HCT116 (cell line): Measurements from ENCODE around the gene SPTBN1.

Source experiments
- SP1 ChIP-seq: IDR thresholded peaks from 2 replicates; pipeline ENCODE4 v1.6.1; 2012; ENCODE audit warnings: low read depth
- YY1 ChIP-seq: IDR thresholded peaks from 2 replicates; pipeline ENCODE4 v1.6.1; 2011; ENCODE audit warnings: low read length, low read depth, moderate library complexity, mild to moderate bottlenecking; ENCODE audit not compliant: insufficient replicate concordance; ENCODE audit errors: extremely low read depth
- TF ChIP-seq, protein P1 (sequence below): IDR thresholded peaks from 2 replicates; pipeline ENCODE4 v1.6.1; 2012

DNA sequence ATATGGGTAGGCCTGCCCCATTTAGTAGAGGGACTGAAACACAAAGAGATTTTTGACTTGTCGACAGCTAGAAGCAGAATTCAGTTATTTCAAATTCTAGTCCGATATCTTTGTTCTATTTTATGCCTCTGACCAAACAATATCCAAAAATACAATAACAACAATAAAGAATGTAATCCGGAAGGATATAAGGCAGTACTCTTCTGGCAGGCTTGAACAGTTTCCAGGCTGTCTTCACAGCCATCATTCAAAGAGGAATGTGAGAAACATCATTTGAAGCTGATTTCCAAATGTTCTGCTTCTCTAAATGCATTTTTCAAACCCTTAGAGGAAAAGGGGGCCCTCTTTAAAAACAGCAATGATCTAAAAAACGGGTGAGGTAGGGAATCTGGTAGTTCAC, 36.7 kb upstream of the SPTBN1 start:
- TF ChIP-seq YY1 (no peak), SP1 (no peak)
- TF ChIP-seq, protein P1, sequence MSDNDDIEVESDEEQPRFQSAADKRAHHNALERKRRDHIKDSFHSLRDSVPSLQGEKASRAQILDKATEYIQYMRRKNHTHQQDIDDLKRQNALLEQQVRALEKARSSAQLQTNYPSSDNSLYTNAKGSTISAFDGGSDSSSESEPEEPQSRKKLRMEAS = no peak
